ENCODE data around the gene ZNF337. TPM values are rescaled to one million over a fixed set of nuclear protein-coding genes. Genes with fewer than 3 reads are reported as not detected.

The ZNF337 gene
- total and polyA plus RNA-seq, 2 of the 13 experiments (the other 11 are each of a cell fraction or from before 2014, with no cell fraction given) = 17.0 to 19.6 TPM

- TF ChIP-seq CSRNP1 (CRISPR knock-in tag; IDR thresholded peaks at IDR 0.05) (0 out of 2 replicates have a peak, but pooled peaks have one; percentile 42), SOX5 (CRISPR knock-in tag; IDR thresholded peaks at IDR 0.05; ENCODE audit: borderline replicate concordance) (peak; percentile 4; the same call in 1 of the 2 replicates), ZBTB20 (CRISPR knock-in tag; IDR thresholded peaks at IDR 0.05; ENCODE audit: borderline replicate concordance, low read depth) (0 out of 2 replicates have a peak, but pooled peaks have one; percentile 23), PRMT3 (CRISPR knock-in tag; IDR thresholded peaks at IDR 0.05; ENCODE audit: borderline replicate concordance, low read depth) (0 out of 2 replicates have a peak, but pooled peaks have one; percentile 48), ZNF331 (CRISPR knock-in tag; IDR thresholded peaks at IDR 0.05) (0 out of 2 replicates have a peak, but pooled peaks have one; percentile 26), ZNF839 (CRISPR knock-in tag; IDR thresholded peaks at IDR 0.05; ENCODE audit: borderline replicate concordance) (peak; percentile 74; the same call in 1 of the 2 replicates), ZNF550 (CRISPR knock-in tag; IDR thresholded peaks at IDR 0.05; ENCODE audit: borderline replicate concordance) (0 out of 2 replicates have a peak, but pooled peaks have one; percentile 74), ZGPAT (CRISPR knock-in tag; IDR thresholded peaks at IDR 0.05) (peak; percentile 69; the same call in 1 of the 2 replicates), ZNF225 (CRISPR knock-in tag; IDR thresholded peaks at IDR 0.05) (peak; percentile 69; the same call in 1 of the 2 replicates), ZNF296 (CRISPR knock-in tag; conservative IDR thresholded peaks at IDR 0.05) (peak; percentile 62; the same call in 1 of the 2 replicates), REPIN1 (CRISPR knock-in tag; IDR thresholded peaks at IDR 0.05; ENCODE audit: borderline replicate concordance, low read depth) (0 out of 2 replicates have a peak, but pooled peaks have one; percentile 33), BORCS8-MEF2B (CRISPR knock-in tag; IDR thresholded peaks at IDR 0.05) (peak; percentile 77), ZNF746 (CRISPR knock-in tag; IDR thresholded peaks at IDR 0.05) (peak; percentile 38; the same call in 1 of the 2 replicates), HDAC1 (CRISPR knock-in tag; IDR thresholded peaks at IDR 0.05) (peak; percentile 61), ZNF556 (CRISPR knock-in tag; IDR thresholded peaks at IDR 0.05; ENCODE audit: borderline replicate concordance) (peak; percentile 66; the same call in 1 of the 2 replicates), ZXDC (CRISPR knock-in tag; IDR thresholded peaks at IDR 0.05) (0 out of 2 replicates have a peak, but pooled peaks have one; percentile 82), ZFY (CRISPR knock-in tag; IDR thresholded peaks at IDR 0.05) (0 out of 2 replicates have a peak, but pooled peaks have one; percentile 34), GATAD2A (CRISPR knock-in tag; IDR thresholded peaks at IDR 0.05) (0 out of 2 replicates have a peak, but pooled peaks have one; percentile 40), MXD4 (CRISPR knock-in tag; IDR thresholded peaks at IDR 0.05) (0 out of 2 replicates have a peak, but pooled peaks have one; percentile 33), DRAP1 (CRISPR knock-in tag; IDR thresholded peaks at IDR 0.05) (peak; percentile 24; the same call in 1 of the 2 replicates)
Measured at GRCh38 chr20:25718896-25719809, 22.5 kb upstream of the ZNF337 start (continued).
